Measurements from ENCODE around the gene SIK3.

SIK3 gene

GRCh38 chr11:116888884-116889549 lies 209.2 kb downstream of the SIK3 start:
- DNase-seq: no peak

GRCh38 chr11:116888024-116888423 lies 210.2 kb downstream of the SIK3 start:
- no peak for DNase-seq

- no peak for DNase-seq
These were observed 212.1 kb downstream of the SIK3 start for GRCh38 chr11:116885951-116886655.

GRCh38 chr11:116882386-116882785 lies 215.8 kb downstream of the SIK3 start:
- no peak for DNase-seq

GRCh38 chr11:116881143-116881542 lies 217.1 kb downstream of the SIK3 start:
- DNase-seq: no peak

- no peak for DNase-seq
These were observed 218.2 kb downstream of the SIK3 start for GRCh38 chr11:116879800-116880625.

GRCh38 chr11:116876656-116877055 lies 221.6 kb downstream of the SIK3 start:
- no peak for DNase-seq

GRCh38 chr11:116875194-116875593 lies 223.0 kb downstream of the SIK3 start:
- DNase-seq: no peak

GRCh38 chr11:116874251-116874650 lies 224.0 kb downstream of the SIK3 start:
- DNase-seq: no peak

- DNase-seq: no peak
These were observed 224.8 kb downstream of the SIK3 start for GRCh38 chr11:116873381-116873780.

GRCh38 chr11:116871248-116871647 lies 227.0 kb downstream of the SIK3 start:
- no peak for DNase-seq

GRCh38 chr11:116870054-116870453 lies 228.2 kb downstream of the SIK3 start:
- no peak for DNase-seq

- DNase-seq: no peak
These were observed 228.6 kb downstream of the SIK3 start for GRCh38 chr11:116869610-116870009.

- DNase-seq: no peak
These were observed 230.2 kb downstream of the SIK3 start for GRCh38 chr11:116868066-116868465.

GRCh38 chr11:116867619-116868018 lies 230.6 kb downstream of the SIK3 start:
- DNase-seq: no peak

- no peak for DNase-seq
These were observed 231.3 kb downstream of the SIK3 start for GRCh38 chr11:116866804-116867455.

GRCh38 chr11:116865696-116866095 lies 232.5 kb downstream of the SIK3 start:
- DNase-seq: no peak

GRCh38 chr11:116864531-116864930 lies 233.7 kb downstream of the SIK3 start:
- no peak for DNase-seq

GRCh38 chr11:116862951-116863350 lies 235.3 kb downstream of the SIK3 start:
- no peak for DNase-seq

- no peak for DNase-seq
These were observed 236.0 kb downstream of the SIK3 start for GRCh38 chr11:116862185-116862584.

GRCh38 chr11:116861539-116861938 lies 236.7 kb downstream of the SIK3 start:
- DNase-seq: no peak

GRCh38 chr11:116860303-116860702 lies 237.9 kb downstream of the SIK3 start:
- DNase-seq: no peak

- no peak for DNase-seq
These were observed 239.1 kb downstream of the SIK3 start for GRCh38 chr11:116859175-116859574.
